GM23248 (cell line): ENCODE results near the gene CLDN1. TPM values are rescaled to one million over a fixed set of nuclear protein-coding genes. Genes with fewer than 3 reads are reported as not detected.

Experiments used
- DNase-seq: peaks from one replicate; pipeline ENCODE4 v3.0.0-alpha.2; 2015
- H2AFZ ChIP-seq: fragments of 200-600 bp; sonication (generic); 2 replicates; pipeline ENCODE4 v1.6.1; 2016; ENCODE audit warnings: antibody characterized with exemption
- H3F3A ChIP-seq: fragments of 200-600 bp; sonication (generic); 2 replicates; pipeline ENCODE4 v1.6.1; 2016; ENCODE audit warnings: mild to moderate bottlenecking, antibody characterized with exemption, mixed run types; ENCODE audit not compliant: insufficient read depth
- H3K27ac ChIP-seq: fragments of 200-600 bp; sonication (generic); 2 replicates; pipeline ENCODE4 v1.5.1; 2016; ENCODE audit warnings: mild to moderate bottlenecking
- H3K27me3 ChIP-seq: fragments of 200-600 bp; sonication (generic); replicated peaks from 2 replicates; pipeline ENCODE4 v1.6.1; 2016; ENCODE audit warnings: mild to moderate bottlenecking; ENCODE audit not compliant: insufficient read depth
- H3K36me3 ChIP-seq: fragments of 200-600 bp; sonication (generic); 2 replicates; pipeline ENCODE4 v1.6.1; 2016; ENCODE audit warnings: low read depth, mild to moderate bottlenecking
- H3K4me1 ChIP-seq: fragments of 200-600 bp; sonication (generic); 2 replicates; pipeline ENCODE4 v1.6.1; 2016; ENCODE audit warnings: mild to moderate bottlenecking; ENCODE audit not compliant: insufficient read depth
- H3K4me2 ChIP-seq: fragments of 200-600 bp; sonication (generic); one replicate; pipeline ENCODE4 v1.6.1; 2016; ENCODE audit warnings: mild to moderate bottlenecking; ENCODE audit not compliant: unreplicated experiment
- H3K4me3 ChIP-seq: fragments of 200-600 bp; sonication (generic); 2 replicates; pipeline ENCODE4 v1.5.1; 2016; ENCODE audit warnings: mild to moderate bottlenecking
- H3K79me2 ChIP-seq: fragments of 200-600 bp; sonication (generic); 2 replicates; pipeline ENCODE4 v1.6.1; 2016; ENCODE audit warnings: mild to moderate bottlenecking; ENCODE audit not compliant: insufficient read depth
- H3K9ac ChIP-seq: fragments of 200-600 bp; sonication (generic); 2 replicates; pipeline ENCODE4 v1.6.1; 2016; ENCODE audit warnings: mild to moderate bottlenecking
- H3K9me2 ChIP-seq: fragments of 200-600 bp; sonication (generic); 2 replicates; pipeline ENCODE4 v1.6.1; 2016; ENCODE audit warnings: mixed run types, mild to moderate bottlenecking, moderate library complexity; ENCODE audit not compliant: insufficient read depth
- H3K9me3 ChIP-seq: fragments of 200-600 bp; sonication (generic); one replicate; pipeline ENCODE4 v1.6.1; 2017; ENCODE audit warnings: low read depth
- H4K20me1 ChIP-seq: fragments of 200-600 bp; sonication (generic); 2 replicates; pipeline ENCODE4 v1.6.0; 2016; ENCODE audit not compliant: insufficient read depth
- EZH2 ChIP-seq: fragments of 200-600 bp; sonication (generic); IDR thresholded peaks from 2 replicates; pipeline ENCODE4 v1.6.1; 2018; ENCODE audit warnings: antibody characterized with exemption, mild to moderate bottlenecking; ENCODE audit not compliant: insufficient read depth, poor library complexity, severe bottlenecking
- EZH2phosphoT487 ChIP-seq: fragments of 200-600 bp; sonication (generic); IDR thresholded peaks from 2 replicates; pipeline ENCODE4 v1.6.1; 2018; ENCODE audit warnings: antibody characterized with exemption, moderate library complexity, mild to moderate bottlenecking, low read depth; ENCODE audit not compliant: insufficient read depth
- WGBS, 2 experiments: methylation state at CpG; one replicate each; pipeline ENCODE4 v1.1.6; 2015 to 2017; ENCODE audit warnings: low lambda C conversion rate in 2 of 2, low coverage in 1 of 2; ENCODE audit errors: missing lambda C conversion rate in 2 of 2; 5-methylcytosine and 5-hydroxymethylcytosine counted together
- in situ Hi-C: fragments of 300-500 bp; cut with MboI; formaldehyde crosslinking; loops from 2 replicates; pipeline ENCODE4 v1.15.0; 2020
- polyA plus RNA-seq: library from polyadenylated mRNA; unstranded; fragments of >200 nt; fragmentation: Nextera tagmentation; extraction: Ambion mirVana; gene quantifications from 2 replicates; pipeline ENCODE4 v1.2.1, GENCODE V29; 2016
- total RNA-seq: library from RNA; depleted of rRNA; stranded (reverse); fragments of >200 nt; shearing (Covaris generic); gene quantifications from 2 replicates; pipeline ENCODE4 v1.2.3, GENCODE V29; 2014; rRNA removed

The CLDN1 gene
- total and polyA plus RNA-seq, 2 experiments from 2014 or later = 0.19 to 0.32 TPM

- Histone ChIP-seq H4K20me1 (no peaks in the 10 kb centered on the region), H2AFZ (no peak overlapping the region), H3K9ac (no peak overlapping the region), H3K27ac (no peak overlapping the region), H3K27me3 (no peaks in the 10 kb centered on the region), H3K9me3 (no peaks in the 10 kb centered on the region), H3K79me2 (no peaks in the 10 kb centered on the region), H3F3A (no peaks in the 10 kb centered on the region), H3K36me3 (no peaks in the 10 kb centered on the region), H3K9me2 (no peaks in the 10 kb centered on the region), H3K4me2 (no peak overlapping the region), H3K4me1 (peaks cover 10% of the 10 kb centered on the region), H3K4me3 (no peak overlapping the region)
- 59 to 65% methylated on average over 3 of the region's 3 CpGs for WGBS, 2 experiments
- TF ChIP-seq EZH2phosphoT487 = no peak
- no peak for TF ChIP-seq EZH2
- in situ Hi-C loops = no loop called here
- DNase-seq = no peak
These were observed 61.2 kb downstream of the CLDN1 start for GRCh38 chr3:190261015-190261414.

GRCh38 chr3:190260301-190260700, 61.9 kb downstream of the CLDN1 start:
- Histone ChIP-seq H3K36me3 (no peaks in the 10 kb centered on the region), H2AFZ (no peak overlapping the region), H3K4me3 (no peak overlapping the region), H3F3A (no peaks in the 10 kb centered on the region), H3K9ac (no peak overlapping the region), H3K4me1 (peaks cover 4% of the 10 kb centered on the region; the same call in 1 of the 2 replicates), H3K27me3 (no peaks in the 10 kb centered on the region), H3K9me2 (no peaks in the 10 kb centered on the region), H4K20me1 (no peaks in the 10 kb centered on the region), H3K79me2 (no peaks in the 10 kb centered on the region), H3K4me2 (no peak overlapping the region), H3K27ac (no peak overlapping the region), H3K9me3 (no peaks in the 10 kb centered on the region)
- in situ Hi-C loops = no loop called here
- DNase-seq = no peak
- 45 to 47% methylated on average over 2 of the region's 2 CpGs for WGBS, 2 experiments
- no peak for TF ChIP-seq EZH2phosphoT487
- no peak for TF ChIP-seq EZH2

- Histone ChIP-seq H3K27ac (no peak overlapping the region), H3K4me1 (no peaks in the 10 kb centered on the region), H2AFZ (no peak overlapping the region), H3K27me3 (no peaks in the 10 kb centered on the region), H3K9me2 (no peaks in the 10 kb centered on the region), H3K9ac (no peak overlapping the region), H3K9me3 (no peaks in the 10 kb centered on the region), H3K4me2 (no peak overlapping the region), H3K36me3 (no peaks in the 10 kb centered on the region), H3K79me2 (no peaks in the 10 kb centered on the region), H4K20me1 (no peaks in the 10 kb centered on the region), H3F3A (no peaks in the 10 kb centered on the region), H3K4me3 (no peak overlapping the region)
- no peak for TF ChIP-seq EZH2
- TF ChIP-seq EZH2phosphoT487 = no peak
- WGBS, 2 experiments = 57% methylated on average over 5 of the region's 5 CpGs
- in situ Hi-C loops = no loop called here
- no peak for DNase-seq
These were observed 63.6 kb downstream of the CLDN1 start for GRCh38 chr3:190258634-190259033.

Other genes with a start within 250 kb of the CLDN1 start
- gene P3H2, start 201.5 kb downstream of the CLDN1 start, total RNA-seq = 14.9 and 41.5 TPM in 2 replicates
- 4.7 and 5.3 TPM in 2 replicates for gene P3H2, start 201.5 kb downstream of the CLDN1 start, polyA plus RNA-seq
- 0.11 TPM in 1 of 2 replicates, not detected in the other for gene CLDN16, start 65.7 kb upstream of the CLDN1 start, total RNA-seq
- gene CLDN16, start 65.7 kb upstream of the CLDN1 start, polyA plus RNA-seq = not detected in 2 replicates
- gene TMEM207, start 127.5 kb upstream of the CLDN1 start, total RNA-seq = not detected in 2 replicates
- gene TMEM207, start 127.5 kb upstream of the CLDN1 start, polyA plus RNA-seq = not detected in 2 replicates
- 25.9 and 32.3 TPM in 2 replicates for gene IL1RAP, start 191.6 kb upstream of the CLDN1 start, total RNA-seq
- gene IL1RAP, start 191.6 kb upstream of the CLDN1 start, polyA plus RNA-seq = 17.0 and 17.5 TPM in 2 replicates